Peyer's patch (tissue), 4 donors: Measurements from ENCODE around the gene ZNF646. TPM values are rescaled to one million over a fixed set of nuclear protein-coding genes. Genes with fewer than 3 reads are reported as not detected.

ENCODE experiments used
- DNase-seq, 3 donors: peaks; one replicate each; pipeline ENCODE4 v3.0.0-alpha.2; 2017 to 2019
- H3K27ac ChIP-seq, 4 donors: fragments of 200-600 bp; sonication (generic); one replicate each; pipeline ENCODE4 v1.5.1; 2016 to 2019
- H3K27me3 ChIP-seq, 2 donors: fragments of 200-600 bp; sonication (generic); one replicate each; pipeline ENCODE4 v1.5.1; 2019
- H3K36me3 ChIP-seq, 3 donors: fragments of 200-600 bp; sonication (generic); one replicate each; pipeline ENCODE4 v1.5.1; 2016 to 2019
- H3K4me1 ChIP-seq, 4 donors: fragments of 200-600 bp; sonication (generic); one replicate each; pipeline ENCODE4 v1.5.1; 2016 to 2019
- H3K4me3 ChIP-seq, 4 donors: fragments of 200-600 bp; sonication (generic); 1 replicate in 3 of 4; 2 replicates in 1 of 4; pipeline ENCODE4 v1.5.1; 2016 to 2019; ENCODE audit warnings: mild to moderate bottlenecking in 1 of 4
- H3K9me3 ChIP-seq, 4 donors: fragments of 200-600 bp; sonication (generic); one replicate each; pipeline ENCODE4 v1.5.1; 2016 to 2019; ENCODE audit warnings: mild to moderate bottlenecking in 1 of 4
- CTCF ChIP-seq, 6 experiments: fragments of 450-650 bp in 4 of 6; fragments of 200-600 bp in 2 of 6; sonication (generic) in 1 of 6; IDR thresholded peaks; one replicate each; pipeline ENCODE4 v1.5.1; 2017 to 2019; ENCODE audit warnings: antibody characterized with exemption in 6 of 6, mild to moderate bottlenecking in 3 of 6, moderate library complexity in 1 of 6
- POLR2A ChIP-seq, 2 donors: fragments of 450-650 bp; IDR thresholded peaks; one replicate each; pipeline ENCODE4 v1.5.1; 2017; ENCODE audit warnings: antibody characterized with exemption in 2 of 2, mild to moderate bottlenecking in 2 of 2, moderate library complexity in 2 of 2
- total RNA-seq, 4 donors: library from RNA; depleted of rRNA; stranded (reverse); fragments of >200 nt; gene quantifications; one replicate each; pipeline ENCODE4 v1.1.0, GENCODE V29; 2016

The ZNF646 gene
- total RNA-seq, 4 donors from 2014 or later: 11.6 to 42.1 (median 29.8) TPM

GRCh38 chr16:31108794-31109558 is 34.8 kb downstream of the ZNF646 start:
- TF ChIP-seq CTCF (IDR thresholded peaks at IDR 0.05) (no peak), POLR2A (IDR thresholded peaks at IDR 0.05) (no peak)
- H3K4me3 ChIP-seq: peak overlapping the region; percentile 66 to 98 (median 84)
- DNase-seq: no peak
- no peaks in the 10 kb centered on the region for H3K9me3 ChIP-seq
- peaks cover 0 to 31% (median 11%) of the 10 kb centered on the region in 4 donors for H3K4me1 ChIP-seq
- H3K27me3 ChIP-seq: no peaks in the 10 kb centered on the region
- peak overlapping the region; percentile 77 to 84 (median 82) for H3K27ac ChIP-seq
- H3K36me3 ChIP-seq: peaks cover 0 to 38% (median 0%) of the 10 kb centered on the region in 3 donors

GRCh38 chr16:31109622-31110021 is 35.4 kb downstream of the ZNF646 start:
- no peak overlapping the region for H3K4me3 ChIP-seq
- TF ChIP-seq CTCF (IDR thresholded peaks at IDR 0.05): no peak
- TF ChIP-seq POLR2A (IDR thresholded peaks at IDR 0.05): no peak
- peaks cover 0 to 38% (median 0%) of the 10 kb centered on the region in 3 donors for H3K36me3 ChIP-seq
- no peaks in the 10 kb centered on the region for H3K9me3 ChIP-seq
- H3K27me3 ChIP-seq: no peaks in the 10 kb centered on the region
- no peak for DNase-seq
- H3K4me1 ChIP-seq: peaks cover 0 to 37% (median 11%) of the 10 kb centered on the region in 4 donors
- H3K27ac ChIP-seq: no peak overlapping the region

- Histone ChIP-seq H3K4me3 (no peak overlapping the region), H3K9me3 (no peaks in the 10 kb centered on the region), H3K4me1 (peaks cover 0 to 42% (median 11%) of the 10 kb centered on the region in 4 donors), H3K27me3 (no peaks in the 10 kb centered on the region), H3K36me3 (peaks cover 0 to 38% (median 0%) of the 10 kb centered on the region in 3 donors), H3K27ac (no peak overlapping the region)
- TF ChIP-seq POLR2A (IDR thresholded peaks at IDR 0.05) (no peak), CTCF (IDR thresholded peaks at IDR 0.05) (no peak)
- no peak for DNase-seq
Measured at GRCh38 chr16:31110106-31111034, 36.1 kb downstream of the ZNF646 start.

GRCh38 chr16:31111881-31112466 is 37.8 kb downstream of the ZNF646 start:
- Histone ChIP-seq H3K4me3 (no peak overlapping the region), H3K9me3 (no peaks in the 10 kb centered on the region), H3K27me3 (no peaks in the 10 kb centered on the region), H3K36me3 (peaks cover 0 to 38% (median 0%) of the 10 kb centered on the region in 3 donors), H3K27ac (no peak overlapping the region), H3K4me1 (peaks cover 0 to 41% (median 9%) of the 10 kb centered on the region in 4 donors)
- TF ChIP-seq CTCF (IDR thresholded peaks at IDR 0.05): no peak
- no peak for TF ChIP-seq POLR2A (IDR thresholded peaks at IDR 0.05)
- peak in 1 of 3 donors; percentile 44 for DNase-seq

- no peak overlapping the region for H3K4me3 ChIP-seq
- no peaks in the 10 kb centered on the region for H3K9me3 ChIP-seq
- H3K27me3 ChIP-seq: no peaks in the 10 kb centered on the region
- DNase-seq: no peak
- TF ChIP-seq POLR2A (IDR thresholded peaks at IDR 0.05) (no peak), CTCF (IDR thresholded peaks at IDR 0.05) (no peak)
- peak overlapping the region in 2 of 4 donors; percentile 51 to 93 for H3K27ac ChIP-seq
- peaks cover 0 to 41% (median 8%) of the 10 kb centered on the region in 4 donors for H3K4me1 ChIP-seq
- H3K36me3 ChIP-seq: peaks cover 0 to 38% (median 0%) of the 10 kb centered on the region in 3 donors
Measured at GRCh38 chr16:31112711-31113110, 38.5 kb downstream of the ZNF646 start.
